WTC11 (cell line): Measurements from ENCODE around the gene UBL4B. TPM values are rescaled to one million over a fixed set of nuclear protein-coding genes. Genes with fewer than 3 reads are reported as not detected.

Experiments used
- ATAC-seq: fragments of 200-7000 bp; cut with Tn5 transposase; 2 replicates; pipeline ENCODE4 v1.10.0; 2021; ENCODE audit warnings: mild to moderate bottlenecking, moderate library complexity
- CTCF ChIA-PET: fragments of 300-600 bp; sonication (Branson Sonifier 250); formaldehyde crosslinking; loops from one replicate; lab custom pipeline; 2021; ENCODE audit warnings: antibody characterized with exemption; lab: Charles Lee
- POLR2A ChIA-PET: fragments of 350-600 bp; sonication (Branson Sonifier 250); formaldehyde crosslinking; loops from one replicate; lab custom pipeline; 2021; ENCODE audit warnings: antibody characterized with exemption; lab: Charles Lee
- DNase-seq: peaks from one replicate; pipeline ENCODE4 v3.0.0; 2021; ENCODE audit warnings: low spot score
- H3K27ac Mint-ChIP-seq: 2 replicates; pipeline ENCODE4 v1.8.0; 2021; ENCODE audit warnings: mixed read lengths
- H3K27me3 Mint-ChIP-seq: 2 replicates; pipeline ENCODE4 v1.8.0; 2021; ENCODE audit warnings: low read depth, mild to moderate bottlenecking, moderate library complexity, mixed read lengths
- H3K36me3 Mint-ChIP-seq: 2 replicates; pipeline ENCODE4 v1.8.0; 2021; ENCODE audit warnings: mixed read lengths
- H3K4me1 Mint-ChIP-seq: 2 replicates; pipeline ENCODE4 v1.8.0; 2022; ENCODE audit warnings: mixed read lengths
- H3K4me3 Mint-ChIP-seq: 2 replicates; pipeline ENCODE4 v1.8.0; 2021; ENCODE audit warnings: mild to moderate bottlenecking, moderate library complexity, mixed read lengths
- H3K9me3 Mint-ChIP-seq: 2 replicates; pipeline ENCODE4 v1.8.0; 2021; ENCODE audit warnings: mixed read lengths
- ATF1 ChIP-seq: sonication (generic); formaldehyde crosslinking; IDR thresholded peaks from 2 replicates; pipeline ENCODE4 v1.8.1; 2023; ENCODE audit warnings: mild to moderate bottlenecking, moderate library complexity, missing genetic modification reagents
- ATF2 ChIP-seq: sonication (generic); formaldehyde crosslinking; IDR thresholded peaks from 2 replicates; pipeline ENCODE4 v1.8.1; 2022; ENCODE audit warnings: low read depth, missing genetic modification reagents, borderline replicate concordance
- E2F4 ChIP-seq: sonication (generic); formaldehyde crosslinking; IDR thresholded peaks from 2 replicates; pipeline ENCODE4 v1.8.1; 2022; ENCODE audit warnings: low read depth, mild to moderate bottlenecking, moderate library complexity, missing genetic modification reagents, borderline replicate concordance
- EMX1 ChIP-seq: fragments of 250-450 bp; sonication (Bioruptor Pico); IDR thresholded peaks from 2 replicates; pipeline ENCODE4 v1.8.0; 2021; ENCODE audit warnings: mild to moderate bottlenecking
- FOXP4 ChIP-seq: sonication (generic); formaldehyde crosslinking; IDR thresholded peaks from 2 replicates; pipeline ENCODE4 v1.8.0; 2022; ENCODE audit warnings: mild to moderate bottlenecking, missing genetic modification reagents
- GRHL2 ChIP-seq: fragments of 250-450 bp; sonication (Bioruptor Pico); IDR thresholded peaks from 2 replicates; pipeline ENCODE4 v1.8.0; 2022; ENCODE audit warnings: mild to moderate bottlenecking, moderate library complexity; ENCODE audit not compliant: insufficient replicate concordance, severe bottlenecking
- IRF1 ChIP-seq: sonication (generic); formaldehyde crosslinking; IDR thresholded peaks from 2 replicates; pipeline ENCODE4 v1.8.0; 2023; ENCODE audit warnings: missing genetic modification reagents
- RELA ChIP-seq: sonication (generic); formaldehyde crosslinking; IDR thresholded peaks from 2 replicates; pipeline ENCODE4 v1.8.1; 2022; ENCODE audit warnings: missing genetic modification reagents, mild to moderate bottlenecking, borderline replicate concordance
- STAT6 ChIP-seq: sonication (generic); formaldehyde crosslinking; conservative IDR thresholded peaks from 2 replicates; pipeline ENCODE4 v1.8.1; 2023; ENCODE audit warnings: mild to moderate bottlenecking, low read depth, missing genetic modification reagents, moderate library complexity
- TEAD4 ChIP-seq: sonication (generic); formaldehyde crosslinking; IDR thresholded peaks from 2 replicates; pipeline ENCODE4 v1.8.0; 2022; ENCODE audit warnings: mild to moderate bottlenecking, missing genetic modification reagents
- ZNF317 ChIP-seq: sonication (generic); formaldehyde crosslinking; IDR thresholded peaks from 2 replicates; pipeline ENCODE4 v1.8.1; 2023; ENCODE audit warnings: low read depth, mild to moderate bottlenecking, moderate library complexity, missing genetic modification reagents, borderline replicate concordance
- ZNF396 ChIP-seq: fragments of 250-450 bp; sonication (Bioruptor Pico); IDR thresholded peaks from 2 replicates; pipeline ENCODE4 v1.8.0; 2021; ENCODE audit warnings: mild to moderate bottlenecking, moderate library complexity, borderline replicate concordance
- total RNA-seq: library from RNA; stranded (reverse); gene quantifications from 3 replicates; pipeline ENCODE4 v1.2.3, GENCODE V29; 2021
- TF ChIP-seq, protein P1 (sequence below): fragments of 250-450 bp; sonication (Bioruptor Pico); IDR thresholded peaks from 2 replicates; pipeline ENCODE4 v1.8.0; 2021; ENCODE audit warnings: mild to moderate bottlenecking
- TF ChIP-seq, protein P2 (sequence below): sonication (generic); formaldehyde crosslinking; IDR thresholded peaks from 2 replicates; pipeline ENCODE4 v1.8.0; 2022; ENCODE audit warnings: mild to moderate bottlenecking, missing genetic modification reagents
- TF ChIP-seq, protein P3 (sequence below): fragments of 250-450 bp; sonication (Bioruptor Pico); IDR thresholded peaks from 2 replicates; pipeline ENCODE4 v1.9.0; 2021; ENCODE audit warnings: mild to moderate bottlenecking

The UBL4B gene
- total RNA-seq, 1 experiment from 2014 or later, result 0.11 TPM

GRCh38 chr1:110144366-110144765 lies 32.1 kb downstream of the UBL4B start (continued):
- no peak for TF ChIP-seq STAT6 (CRISPR knock-in tag)
- TF ChIP-seq ZNF396 (CRISPR knock-in tag), result no peak
- TF ChIP-seq GRHL2 (CRISPR knock-in tag), result no peak
- no peak for TF ChIP-seq ATF2
- TF ChIP-seq EMX1 (CRISPR knock-in tag), result no peak
- TF ChIP-seq, all 79 proteins: peak for 0

DNA sequence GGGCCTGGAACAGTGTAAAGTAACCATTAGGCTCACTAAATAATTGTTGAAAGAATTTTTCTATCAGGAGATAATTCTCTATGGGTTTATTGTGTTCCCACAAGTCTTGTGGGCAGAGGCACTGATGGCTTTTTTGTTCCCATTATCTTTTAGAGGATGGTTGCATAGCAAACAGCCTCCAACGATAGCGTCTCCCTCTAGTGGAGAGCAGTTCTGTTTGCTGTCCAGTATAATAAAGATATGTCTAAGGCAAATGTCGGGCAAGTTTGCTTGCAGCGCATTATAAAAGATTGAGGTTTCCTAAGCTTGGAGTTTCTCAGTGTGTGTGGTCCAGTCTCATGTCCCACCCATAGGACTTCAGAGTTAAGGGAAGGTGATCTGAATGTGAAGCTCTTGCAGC lies 36.7 kb downstream of the UBL4B start:
- no peak for DNase-seq
- Mint-ChIP-seq H3K27me3 (peaks cover 32% of the 10 kb centered on the region), H3K4me1 (no peaks in the 10 kb centered on the region), H3K9me3 (no peaks in the 10 kb centered on the region), H3K36me3 (no peaks in the 10 kb centered on the region), H3K4me3 (no peak overlapping the region), H3K27ac (no peak overlapping the region)
- no peak for ATAC-seq
- ChIA-PET POLR2A (interaction anchor here (0.6 kb wide), 1 partner anchor 65 kb away, joined by 4 read pairs; no protein-coding TSS in a partner anchor), CTCF (interaction anchor here (1.0 to 1.6 kb wide), 2 partner anchors 16 to 114 kb away, joined by 3 to 7 read pairs; partner anchors contain the start of gene STRIP1)
- TF ChIP-seq EMX1 (CRISPR knock-in tag) (no peak), FOXP4 (CRISPR knock-in tag) (no peak), RELA (no peak), E2F4 (CRISPR knock-in tag) (no peak), ATF1 (CRISPR knock-in tag) (no peak), TEAD4 (CRISPR knock-in tag) (no peak), ZNF317 (CRISPR knock-in tag) (no peak), IRF1 (CRISPR knock-in tag) (no peak)
- TF ChIP-seq, protein P1, sequence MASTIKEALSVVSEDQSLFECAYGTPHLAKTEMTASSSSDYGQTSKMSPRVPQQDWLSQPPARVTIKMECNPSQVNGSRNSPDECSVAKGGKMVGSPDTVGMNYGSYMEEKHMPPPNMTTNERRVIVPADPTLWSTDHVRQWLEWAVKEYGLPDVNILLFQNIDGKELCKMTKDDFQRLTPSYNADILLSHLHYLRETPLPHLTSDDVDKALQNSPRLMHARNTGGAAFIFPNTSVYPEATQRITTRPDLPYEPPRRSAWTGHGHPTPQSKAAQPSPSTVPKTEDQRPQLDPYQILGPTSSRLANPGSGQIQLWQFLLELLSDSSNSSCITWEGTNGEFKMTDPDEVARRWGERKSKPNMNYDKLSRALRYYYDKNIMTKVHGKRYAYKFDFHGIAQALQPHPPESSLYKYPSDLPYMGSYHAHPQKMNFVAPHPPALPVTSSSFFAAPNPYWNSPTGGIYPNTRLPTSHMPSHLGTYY, result no peak
- TF ChIP-seq, protein P2, sequence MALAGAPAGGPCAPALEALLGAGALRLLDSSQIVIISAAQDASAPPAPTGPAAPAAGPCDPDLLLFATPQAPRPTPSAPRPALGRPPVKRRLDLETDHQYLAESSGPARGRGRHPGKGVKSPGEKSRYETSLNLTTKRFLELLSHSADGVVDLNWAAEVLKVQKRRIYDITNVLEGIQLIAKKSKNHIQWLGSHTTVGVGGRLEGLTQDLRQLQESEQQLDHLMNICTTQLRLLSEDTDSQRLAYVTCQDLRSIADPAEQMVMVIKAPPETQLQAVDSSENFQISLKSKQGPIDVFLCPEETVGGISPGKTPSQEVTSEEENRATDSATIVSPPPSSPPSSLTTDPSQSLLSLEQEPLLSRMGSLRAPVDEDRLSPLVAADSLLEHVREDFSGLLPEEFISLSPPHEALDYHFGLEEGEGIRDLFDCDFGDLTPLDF (CRISPR knock-in tag), result no peak
- TF ChIP-seq, protein P3, sequence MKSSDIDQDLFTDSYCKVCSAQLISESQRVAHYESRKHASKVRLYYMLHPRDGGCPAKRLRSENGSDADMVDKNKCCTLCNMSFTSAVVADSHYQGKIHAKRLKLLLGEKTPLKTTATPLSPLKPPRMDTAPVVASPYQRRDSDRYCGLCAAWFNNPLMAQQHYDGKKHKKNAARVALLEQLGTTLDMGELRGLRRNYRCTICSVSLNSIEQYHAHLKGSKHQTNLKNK, result no peak
